ENCODE results near the gene COX17.
A peak's percentile ranks its signal among the peaks of the same experiment; 100 is the strongest.

COX17 gene

GRCh38 chr3:119630128-119630879 is 46.9 kb downstream of the COX17 start:
- no peaks in the 10 kb centered on the region for H3K9me3 Mint-ChIP-seq
- ATAC-seq (replicated peaks) = no peak
- peak overlapping the region in 1 of 2 donors; percentile 23 for H3K4me3 Mint-ChIP-seq
- H3K27ac Mint-ChIP-seq = peak overlapping the region; percentile 86
- peaks cover 58 to 72% of the 10 kb centered on the region in 2 donors for H3K4me1 Mint-ChIP-seq
- no peak for DNase-seq
- H3K27me3 Mint-ChIP-seq = no peaks in the 10 kb centered on the region
- H3K36me3 Mint-ChIP-seq = peaks cover 4 to 12% of the 10 kb centered on the region in 2 donors

GRCh38 chr3:119628816-119629445 is 48.3 kb downstream of the COX17 start:
- peak; percentile 72 for DNase-seq
- no peaks in the 10 kb centered on the region for H3K9me3 Mint-ChIP-seq
- peaks cover 67 to 73% of the 10 kb centered on the region in 2 donors for H3K4me1 Mint-ChIP-seq
- H3K27ac Mint-ChIP-seq = peak overlapping the region; percentile 97
- H3K36me3 Mint-ChIP-seq = peaks cover 9 to 17% of the 10 kb centered on the region in 2 donors
- peak; percentile 67 to 72 for ATAC-seq (replicated peaks)
- no peaks in the 10 kb centered on the region for H3K27me3 Mint-ChIP-seq
- H3K4me3 Mint-ChIP-seq = peak overlapping the region; percentile 65 to 73

- peaks cover 63 to 69% of the 10 kb centered on the region in 2 donors for H3K4me1 Mint-ChIP-seq
- no peaks in the 10 kb centered on the region for H3K27me3 Mint-ChIP-seq
- peak overlapping the region; percentile 70 to 73 for H3K4me3 Mint-ChIP-seq
- peaks cover 9 to 17% of the 10 kb centered on the region in 2 donors for H3K36me3 Mint-ChIP-seq
- peak; percentile 83 for DNase-seq
- peak; percentile 94 to 95 for ATAC-seq (replicated peaks)
- no peaks in the 10 kb centered on the region for H3K9me3 Mint-ChIP-seq
- peak overlapping the region; percentile 97 for H3K27ac Mint-ChIP-seq
These were observed 48.8 kb downstream of the COX17 start for GRCh38 chr3:119628390-119628789.

- Mint-ChIP-seq H3K27me3 (no peaks in the 10 kb centered on the region), H3K9me3 (no peaks in the 10 kb centered on the region), H3K4me1 (peaks cover 61 to 67% of the 10 kb centered on the region in 2 donors), H3K36me3 (peaks cover 7 to 17% of the 10 kb centered on the region in 2 donors), H3K4me3 (peak overlapping the region; percentile 64 to 73), H3K27ac (peak overlapping the region; percentile 97)
- ATAC-seq (replicated peaks) = no peak
- peak; percentile 17 for DNase-seq
These were observed 49.7 kb downstream of the COX17 start for GRCh38 chr3:119627461-119627860.

- DNase-seq = no peak
- H3K4me3 Mint-ChIP-seq = peak overlapping the region; percentile 5 to 40
These were observed 51.0 kb downstream of the COX17 start for GRCh38 chr3:119626196-119626595.

GRCh38 chr3:119625451-119626153 is 51.6 kb downstream of the COX17 start:
- H3K27ac Mint-ChIP-seq = peak overlapping the region; percentile 63
- no peaks in the 10 kb centered on the region for H3K27me3 Mint-ChIP-seq
- ATAC-seq (replicated peaks) (no peak), DNase-seq (no peak)
- H3K36me3 Mint-ChIP-seq = peaks cover 10 to 22% of the 10 kb centered on the region in 2 donors
- no peak overlapping the region for H3K4me3 Mint-ChIP-seq
- peaks cover 55 to 62% of the 10 kb centered on the region in 2 donors for H3K4me1 Mint-ChIP-seq
- no peaks in the 10 kb centered on the region for H3K9me3 Mint-ChIP-seq

More at GRCh38 chr3:119626196-119626595, 51.0 kb downstream of the COX17 start:
- ATAC-seq (replicated peaks) = no peak
- Mint-ChIP-seq H3K9me3 (no peaks in the 10 kb centered on the region), H3K27ac (peak overlapping the region; percentile 89), H3K4me1 (peaks cover 59 to 67% of the 10 kb centered on the region in 2 donors), H3K27me3 (no peaks in the 10 kb centered on the region), H3K36me3 (peaks cover 7 to 17% of the 10 kb centered on the region in 2 donors)

- DNase-seq = no peak
These were observed 53.0 kb downstream of the COX17 start for GRCh38 chr3:119624002-119624720.

GRCh38 chr3:119620899-119621298 is 56.3 kb downstream of the COX17 start:
- Mint-ChIP-seq H3K36me3 (peaks cover 11 to 26% of the 10 kb centered on the region in 2 donors), H3K27me3 (no peaks in the 10 kb centered on the region), H3K27ac (no peak overlapping the region), H3K4me3 (no peak overlapping the region), H3K9me3 (no peaks in the 10 kb centered on the region), H3K4me1 (peaks cover 31 to 32% of the 10 kb centered on the region in 2 donors)
- ATAC-seq (replicated peaks) (no peak), DNase-seq (no peak)

More at GRCh38 chr3:119624002-119624720, 53.0 kb downstream of the COX17 start:
- Mint-ChIP-seq H3K4me1 (peaks cover 50 to 54% of the 10 kb centered on the region in 2 donors), H3K4me3 (no peak overlapping the region), H3K27me3 (no peaks in the 10 kb centered on the region), H3K36me3 (peaks cover 10 to 22% of the 10 kb centered on the region in 2 donors), H3K9me3 (no peaks in the 10 kb centered on the region), H3K27ac (no peak overlapping the region)
- ATAC-seq (replicated peaks) = no peak
